H9 (cell line): ENCODE results near the gene GGACT. TPM values are rescaled to one million over a fixed set of nuclear protein-coding genes. Genes with fewer than 3 reads are reported as not detected.
A peak's percentile ranks its signal among the peaks of the same experiment; 100 is the strongest.

Experiments
- DNase-seq: peaks from one replicate; pipeline ENCODE4 v3.0.0-alpha.2; 2017
- H2AFZ ChIP-seq: one replicate; pipeline ENCODE4 v1.6.1; 2013; ENCODE audit warnings: mild to moderate bottlenecking, low read length, control low read depth, moderate library complexity
- H2AK5ac ChIP-seq: 2 replicates; pipeline ENCODE4 v1.6.1; 2013; ENCODE audit warnings: low read length, control low read depth, mixed read lengths; ENCODE audit not compliant: insufficient read length
- H2BK120ac ChIP-seq: one replicate; pipeline ENCODE4 v1.6.1; 2013; ENCODE audit warnings: low read depth, mild to moderate bottlenecking, low read length, control low read depth, inconsistent platforms; ENCODE audit not compliant: poor library complexity, severe bottlenecking
- H2BK12ac ChIP-seq: 2 replicates; pipeline ENCODE4 v1.6.1; 2013; ENCODE audit warnings: low read length, control low read depth, mixed read lengths, low read depth; ENCODE audit not compliant: insufficient read length
- H2BK15ac ChIP-seq: 2 replicates; pipeline ENCODE4 v1.6.1; 2013; ENCODE audit warnings: low read depth, low read length, control low read depth
- H2BK20ac ChIP-seq: one replicate; pipeline ENCODE4 v1.6.1; 2013; ENCODE audit warnings: low read depth, mild to moderate bottlenecking, low read length, control low read depth, inconsistent platforms; ENCODE audit not compliant: poor library complexity, severe bottlenecking
- H2BK5ac ChIP-seq: 2 replicates; pipeline ENCODE4 v1.6.1; 2013; ENCODE audit warnings: low read length, control low read depth, mixed read lengths; ENCODE audit not compliant: insufficient read length
- H3K14ac ChIP-seq: 2 replicates; pipeline ENCODE4 v1.6.1; 2013; ENCODE audit warnings: low read length, control low read depth; ENCODE audit not compliant: insufficient read depth
- H3K18ac ChIP-seq: 2 replicates; pipeline ENCODE4 v1.6.1; 2013; ENCODE audit warnings: low read depth, mild to moderate bottlenecking, mixed read lengths, low read length, control low read depth; ENCODE audit not compliant: insufficient read length
- H3K23ac ChIP-seq: 2 replicates; pipeline ENCODE4 v1.6.1; 2013; ENCODE audit warnings: low read length, control low read depth, mixed read lengths, low read depth; ENCODE audit not compliant: insufficient read length
- H3K23me2 ChIP-seq: 2 replicates; pipeline ENCODE4 v1.6.1; 2013; ENCODE audit warnings: low read depth, mild to moderate bottlenecking, mixed read lengths, low read length, control low read depth; ENCODE audit not compliant: insufficient read length, poor library complexity, severe bottlenecking
- H3K27ac ChIP-seq: 2 replicates; pipeline ENCODE4 v1.5.1; 2013; ENCODE audit warnings: low read length, control low read depth, mixed read lengths, low read depth; ENCODE audit not compliant: insufficient read length
- H3K27me3 ChIP-seq: 2 replicates; pipeline ENCODE4 v1.6.1; 2013; ENCODE audit warnings: low read length, control low read depth, inconsistent platforms; ENCODE audit not compliant: insufficient read depth
- H3K4ac ChIP-seq: 2 replicates; pipeline ENCODE4 v1.6.1; 2013; ENCODE audit warnings: low read depth, mild to moderate bottlenecking, control low read depth, inconsistent platforms, low read length, moderate library complexity
- H3K4me1 ChIP-seq: 2 replicates; pipeline ENCODE4 v1.6.1; 2013; ENCODE audit warnings: low read length, control low read depth, inconsistent platforms; ENCODE audit not compliant: insufficient read depth
- H3K4me2 ChIP-seq: 2 replicates; pipeline ENCODE4 v1.6.1; 2013; ENCODE audit warnings: low read length, control low read depth, mixed read lengths; ENCODE audit not compliant: insufficient read length, insufficient read depth
- H3K56ac ChIP-seq: 2 replicates; pipeline ENCODE4 v1.6.1; 2013; ENCODE audit warnings: low read depth, mild to moderate bottlenecking, mixed read lengths, low read length, control low read depth; ENCODE audit not compliant: insufficient read length
- H3K79me1 ChIP-seq: 2 replicates; pipeline ENCODE4 v1.6.1; 2013; ENCODE audit warnings: low read depth, mild to moderate bottlenecking, moderate library complexity, low read length, control low read depth, inconsistent platforms; ENCODE audit not compliant: insufficient read depth, poor library complexity, severe bottlenecking
- H3K79me2 ChIP-seq: 2 replicates; pipeline ENCODE4 v1.6.1; 2013; ENCODE audit warnings: low read length, control low read depth, inconsistent platforms; ENCODE audit not compliant: insufficient read depth
- H3K9ac ChIP-seq: 2 replicates; pipeline ENCODE4 v1.6.1; 2013; ENCODE audit warnings: low read length, control low read depth, mixed read lengths; ENCODE audit not compliant: insufficient read length; ENCODE audit errors: extremely low read depth
- H3K9me3 ChIP-seq: one replicate; pipeline ENCODE4 v1.6.1; 2013; ENCODE audit warnings: low read depth, low read length, inconsistent platforms; ENCODE audit not compliant: control insufficient read depth
- H3T11ph ChIP-seq: one replicate; pipeline ENCODE4 v1.6.1; 2013; ENCODE audit warnings: mild to moderate bottlenecking, low read length, control low read depth, inconsistent platforms
- H4K20me1 ChIP-seq: one replicate; pipeline ENCODE4 v1.6.1; 2013; ENCODE audit not compliant: control insufficient read depth, insufficient read length, insufficient read depth
- H4K5ac ChIP-seq: 2 replicates; pipeline ENCODE4 v1.6.1; 2013; ENCODE audit warnings: low read depth, mild to moderate bottlenecking, mixed read lengths, low read length, control low read depth; ENCODE audit not compliant: insufficient read length
- H4K8ac ChIP-seq: replicated peaks from 2 replicates; pipeline ENCODE4 v1.6.1; 2013; ENCODE audit warnings: low read length, control low read depth, mixed read lengths, low read depth; ENCODE audit not compliant: insufficient read length
- H4K91ac ChIP-seq: 2 replicates; pipeline ENCODE4 v1.6.1; 2013; ENCODE audit warnings: low read depth, mild to moderate bottlenecking, moderate library complexity, mixed read lengths, low read length, control low read depth; ENCODE audit not compliant: insufficient read length
- H3K27ac Mint-ChIP-seq, 3 experiments: 2 replicates in 2 of 3; 3 replicates in 1 of 3; pipeline ENCODE4 v1.8.0; 2020 to 2021; ENCODE audit warnings: mixed read lengths in 3 of 3, mild to moderate bottlenecking in 1 of 3, moderate library complexity in 1 of 3
- H3K27me3 Mint-ChIP-seq: 2 replicates; pipeline ENCODE4 v1.8.0; 2021; ENCODE audit warnings: low read depth, mild to moderate bottlenecking, moderate library complexity, mixed read lengths
- H3K36me3 Mint-ChIP-seq, 3 experiments: 2 replicates in 2 of 3; 3 replicates in 1 of 3; pipeline ENCODE4 v1.8.0; 2020 to 2021; ENCODE audit warnings: low read depth in 3 of 3, mixed read lengths in 3 of 3; ENCODE audit not compliant: insufficient read depth in 1 of 3
- H3K4me1 Mint-ChIP-seq, 2 experiments: 2 replicates each; pipeline ENCODE4 v1.8.0; 2020; ENCODE audit warnings: mixed read lengths in 2 of 2
- H3K4me3 Mint-ChIP-seq, 2 experiments: 2 replicates in 1 of 2; 3 replicates in 1 of 2; pipeline ENCODE4 v1.8.0; 2020 to 2021; ENCODE audit warnings: mild to moderate bottlenecking in 2 of 2, mixed read lengths in 2 of 2, moderate library complexity in 1 of 2
- H3K9me3 Mint-ChIP-seq, 2 experiments: 2 replicates in 1 of 2; 3 replicates in 1 of 2; pipeline ENCODE4 v1.8.0; 2020; ENCODE audit warnings: mild to moderate bottlenecking in 2 of 2, mixed read lengths in 2 of 2, moderate library complexity in 1 of 2
- CTCF ChIP-seq: fragments of 200-600 bp; sonication (generic); conservative IDR thresholded peaks from 3 replicates; pipeline ENCODE4 v1.8.0; 2021; ENCODE audit warnings: antibody characterized with exemption, mild to moderate bottlenecking
- WGBS: extraction: QIAGEN DNeasy Blood & Tissue Kit; methylation state at CpG from one replicate; pipeline ENCODE4 v1.1.7; 2013; ENCODE audit warnings: missing lambda C conversion rate, low lambda C conversion rate, mixed read lengths; ENCODE audit not compliant: insufficient read length; ENCODE audit errors: extremely low coverage; 5-methylcytosine and 5-hydroxymethylcytosine counted together
- total RNA-seq: library from RNA; stranded (reverse); gene quantifications from 2 replicates; pipeline ENCODE4 v1.2.1, GENCODE V29; 2021

The GGACT gene
- total RNA-seq, 1 experiment from 2014 or later: 1.3 TPM

GRCh38 chr13:100561599-100562204 is 26.9 kb downstream of the GGACT start:
- DNase-seq: no peak
- peaks cover 4 to 11% (median 10%) of the 10 kb centered on the region in 3 experiments; a peak in 5 of 7 replicates for H3K36me3 Mint-ChIP-seq
- Histone ChIP-seq H3K23me2 (no peaks in the 10 kb centered on the region), H3K14ac (no peak overlapping the region), H4K8ac (no peak overlapping the region), H3K27me3 (no peaks in the 10 kb centered on the region), H3K4ac (no peak overlapping the region), H2BK20ac (no peak overlapping the region), H3K4me1 (no peaks in the 10 kb centered on the region; the same call in 1 of the 2 replicates), H2BK120ac (no peak overlapping the region), H2AK5ac (no peak overlapping the region), H2BK12ac (no peak overlapping the region), H4K91ac (no peak overlapping the region), H3K79me2 (no peaks in the 10 kb centered on the region), H3K79me1 (no peaks in the 10 kb centered on the region), H3K18ac (no peak overlapping the region), H2BK5ac (no peak overlapping the region), H3T11ph (no peak overlapping the region), H4K20me1 (no peaks in the 10 kb centered on the region), H3K27ac (no peak overlapping the region), H4K5ac (no peak overlapping the region), H3K56ac (no peak overlapping the region), H3K9me3 (no peaks in the 10 kb centered on the region), H2AFZ (no peak overlapping the region), H2BK15ac (peak overlapping the region; percentile 81; the same call in 1 of the 2 replicates), H3K23ac (no peak overlapping the region), H3K4me2 (no peak overlapping the region), H3K9ac (no peak overlapping the region)
- no CpG with 5 or more reads among the region's 7 CpGs for WGBS
- no peak overlapping the region for H3K27ac Mint-ChIP-seq
- H3K9me3 Mint-ChIP-seq: peaks cover 7 to 8% of the 10 kb centered on the region in 2 experiments; a peak in 4 of 5 replicates
- TF ChIP-seq CTCF: no peak
- no peak overlapping the region for H3K4me3 Mint-ChIP-seq
- peaks cover 2% of the 10 kb centered on the region for H3K27me3 Mint-ChIP-seq
- H3K4me1 Mint-ChIP-seq: peaks cover 3% of the 10 kb centered on the region in 2 experiments; a peak in 3 of 4 replicates
